Parathyroid adenoma (tissue), 2 donors: ENCODE measurements around the gene NGF.
"Not testable (repeated sequence)": the region's sequence is repeated elsewhere in the genome, so short reads cannot be mapped to it uniquely, and the experiment has no call there.

Experiments
- H2AFZ ChIP-seq: fragments of 300-600 bp; sonication (generic); one replicate; pipeline ENCODE4 v1.7.0; 2017; ENCODE audit warnings: antibody characterized with exemption, mild to moderate bottlenecking
- H3K27ac ChIP-seq: fragments of 300-600 bp; sonication (generic); one replicate; pipeline ENCODE4 v1.7.0; 2017
- H3K27me3 ChIP-seq: fragments of 300-600 bp; sonication (generic); one replicate; pipeline ENCODE4 v1.7.0; 2017; ENCODE audit warnings: low read length; ENCODE audit not compliant: control insufficient read depth, insufficient read depth
- H3K36me3 ChIP-seq: fragments of 300-600 bp; sonication (generic); one replicate; pipeline ENCODE4 v1.7.0; 2017; ENCODE audit warnings: low read length; ENCODE audit not compliant: control insufficient read depth, insufficient read depth
- H3K4me1 ChIP-seq: fragments of 300-600 bp; sonication (generic); one replicate; pipeline ENCODE4 v1.7.0; 2017; ENCODE audit warnings: control low read depth
- H3K4me2 ChIP-seq: fragments of 300-600 bp; sonication (generic); one replicate; pipeline ENCODE4 v1.7.0; 2017; ENCODE audit warnings: low read length
- H3K4me3 ChIP-seq: fragments of 300-600 bp; sonication (generic); one replicate; pipeline ENCODE4 v1.7.0; 2017; ENCODE audit warnings: low read depth, low read length
- H3K79me2 ChIP-seq: fragments of 300-600 bp; sonication (generic); one replicate; pipeline ENCODE4 v1.7.0; 2017; ENCODE audit warnings: control low read depth
- H3K9ac ChIP-seq: fragments of 300-600 bp; sonication (generic); one replicate; pipeline ENCODE4 v1.7.0; 2017; ENCODE audit warnings: mild to moderate bottlenecking
- H3K9me3 ChIP-seq: fragments of 300-600 bp; sonication (generic); one replicate; pipeline ENCODE4 v1.7.0; 2017; ENCODE audit warnings: low read length; ENCODE audit not compliant: control insufficient read depth
- TF ChIP-seq, protein P1 (sequence below): fragments of 300-600 bp; sonication (generic); IDR thresholded peaks from one replicate; pipeline ENCODE4 v1.7.0; 2017; ENCODE audit warnings: antibody characterized with exemption, mild to moderate bottlenecking
- donor health status: primary hyperparathyroidism.

The NGF gene

GRCh38 chr1:115359787-115360452, 21.9 kb upstream of the NGF start:
- not testable (repeated sequence) for H2AFZ ChIP-seq, H3K36me3 ChIP-seq, H3K27ac ChIP-seq, H3K4me3 ChIP-seq, H3K27me3 ChIP-seq, H3K9ac ChIP-seq, H3K4me2 ChIP-seq, H3K9me3 ChIP-seq, H3K79me2 ChIP-seq, H3K4me1 ChIP-seq

GRCh38 chr1:115356356-115356755, 18.3 kb upstream of the NGF start:
- peak overlapping the region; percentile 12 for H2AFZ ChIP-seq
- no peaks in the 10 kb centered on the region for H3K27me3 ChIP-seq
- H3K9me3 ChIP-seq: no peaks in the 10 kb centered on the region
- no peak overlapping the region for H3K4me2 ChIP-seq
- no peak overlapping the region for H3K27ac ChIP-seq
- no peak overlapping the region for H3K9ac ChIP-seq
- TF ChIP-seq, protein P1, sequence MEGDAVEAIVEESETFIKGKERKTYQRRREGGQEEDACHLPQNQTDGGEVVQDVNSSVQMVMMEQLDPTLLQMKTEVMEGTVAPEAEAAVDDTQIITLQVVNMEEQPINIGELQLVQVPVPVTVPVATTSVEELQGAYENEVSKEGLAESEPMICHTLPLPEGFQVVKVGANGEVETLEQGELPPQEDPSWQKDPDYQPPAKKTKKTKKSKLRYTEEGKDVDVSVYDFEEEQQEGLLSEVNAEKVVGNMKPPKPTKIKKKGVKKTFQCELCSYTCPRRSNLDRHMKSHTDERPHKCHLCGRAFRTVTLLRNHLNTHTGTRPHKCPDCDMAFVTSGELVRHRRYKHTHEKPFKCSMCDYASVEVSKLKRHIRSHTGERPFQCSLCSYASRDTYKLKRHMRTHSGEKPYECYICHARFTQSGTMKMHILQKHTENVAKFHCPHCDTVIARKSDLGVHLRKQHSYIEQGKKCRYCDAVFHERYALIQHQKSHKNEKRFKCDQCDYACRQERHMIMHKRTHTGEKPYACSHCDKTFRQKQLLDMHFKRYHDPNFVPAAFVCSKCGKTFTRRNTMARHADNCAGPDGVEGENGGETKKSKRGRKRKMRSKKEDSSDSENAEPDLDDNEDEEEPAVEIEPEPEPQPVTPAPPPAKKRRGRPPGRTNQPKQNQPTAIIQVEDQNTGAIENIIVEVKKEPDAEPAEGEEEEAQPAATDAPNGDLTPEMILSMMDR: no peak
- no peaks in the 10 kb centered on the region for H3K79me2 ChIP-seq
- no peak overlapping the region for H3K4me3 ChIP-seq
- no peaks in the 10 kb centered on the region for H3K4me1 ChIP-seq
- H3K36me3 ChIP-seq: no peaks in the 10 kb centered on the region

GRCh38 chr1:115355069-115355468, 17.0 kb upstream of the NGF start:
- TF ChIP-seq, protein P1: no peak
- no peaks in the 10 kb centered on the region for H3K27me3 ChIP-seq
- H3K27ac ChIP-seq: no peak overlapping the region
- no peaks in the 10 kb centered on the region for H3K79me2 ChIP-seq
- no peak overlapping the region for H3K4me2 ChIP-seq
- no peak overlapping the region for H2AFZ ChIP-seq
- H3K9me3 ChIP-seq: no peaks in the 10 kb centered on the region
- no peaks in the 10 kb centered on the region for H3K36me3 ChIP-seq
- no peak overlapping the region for H3K9ac ChIP-seq
- no peak overlapping the region for H3K4me3 ChIP-seq
- H3K4me1 ChIP-seq: no peaks in the 10 kb centered on the region

- no peak overlapping the region for H3K9ac ChIP-seq
- H3K27ac ChIP-seq: no peak overlapping the region
- H2AFZ ChIP-seq: no peak overlapping the region
- TF ChIP-seq, protein P1: no peak
- H3K79me2 ChIP-seq: no peaks in the 10 kb centered on the region
- no peaks in the 10 kb centered on the region for H3K27me3 ChIP-seq
- H3K4me3 ChIP-seq: no peak overlapping the region
- no peak overlapping the region for H3K4me2 ChIP-seq
- H3K9me3 ChIP-seq: no peaks in the 10 kb centered on the region
- no peaks in the 10 kb centered on the region for H3K4me1 ChIP-seq
- H3K36me3 ChIP-seq: no peaks in the 10 kb centered on the region
Measured at GRCh38 chr1:115351143-115351542, 13.1 kb upstream of the NGF start.

- Histone ChIP-seq H3K9me3 (no peaks in the 10 kb centered on the region), H3K27me3 (no peaks in the 10 kb centered on the region), H3K4me2 (no peak overlapping the region), H2AFZ (no peak overlapping the region), H3K36me3 (no peaks in the 10 kb centered on the region), H3K4me1 (no peaks in the 10 kb centered on the region), H3K9ac (no peak overlapping the region), H3K27ac (no peak overlapping the region), H3K4me3 (no peak overlapping the region), H3K79me2 (no peaks in the 10 kb centered on the region)
- TF ChIP-seq, protein P1: no peak
Measured at GRCh38 chr1:115348636-115349035, 10.6 kb upstream of the NGF start.
